NOMO-1 treated with dmso at 0.1 percent for 144 hours (cell line): ENCODE results near the gene RAD51B.
A peak's percentile ranks its signal among the peaks of the same experiment; 100 is the strongest.

Source experiments
- DNase-seq: peaks from one replicate; lab custom pipeline; 2025; ENCODE audit not compliant: unreplicated experiment; lab: John Stamatoyannopoulos, UW

RAD51B gene

GRCh38 chr14:68316078-68316868, 496.7 kb downstream of the RAD51B start:
- DNase-seq = no peak

GRCh38 chr14:68317239-68317638, 497.7 kb downstream of the RAD51B start:
- no peak for DNase-seq

- DNase-seq = no peak
Observed at GRCh38 chr14:68318828-68319227, 499.2 kb downstream of the RAD51B start.

- DNase-seq = no peak
Observed at GRCh38 chr14:68320495-68320894, 500.9 kb downstream of the RAD51B start.

- DNase-seq = no peak
Observed at GRCh38 chr14:68322940-68323620, 503.5 kb downstream of the RAD51B start.

- no peak for DNase-seq
Observed at GRCh38 chr14:68325267-68325807, 505.8 kb downstream of the RAD51B start.

GRCh38 chr14:68327231-68327630, 507.7 kb downstream of the RAD51B start:
- DNase-seq = no peak

GRCh38 chr14:68328509-68328908, 508.9 kb downstream of the RAD51B start:
- no peak for DNase-seq

GRCh38 chr14:68331426-68331825, 511.8 kb downstream of the RAD51B start:
- no peak for DNase-seq

GRCh38 chr14:68331991-68332390, 512.4 kb downstream of the RAD51B start:
- no peak for DNase-seq

GRCh38 chr14:68333262-68333661, 513.7 kb downstream of the RAD51B start:
- DNase-seq = peak; percentile 7

- no peak for DNase-seq
Observed at GRCh38 chr14:68335312-68335711, 515.7 kb downstream of the RAD51B start.

- DNase-seq = no peak
Observed at GRCh38 chr14:68336165-68336564, 516.6 kb downstream of the RAD51B start.

- no peak for DNase-seq
Observed at GRCh38 chr14:68337279-68337678, 517.7 kb downstream of the RAD51B start.

- DNase-seq = no peak
Observed at GRCh38 chr14:68340262-68340661, 520.7 kb downstream of the RAD51B start.

- DNase-seq = no peak
Observed at GRCh38 chr14:68341411-68342212, 522.0 kb downstream of the RAD51B start.

GRCh38 chr14:68342216-68342763, 522.7 kb downstream of the RAD51B start:
- no peak for DNase-seq

GRCh38 chr14:68343534-68344118, 524.0 kb downstream of the RAD51B start:
- no peak for DNase-seq

- DNase-seq = no peak
Observed at GRCh38 chr14:68345738-68346137, 526.2 kb downstream of the RAD51B start.

- DNase-seq = no peak
Observed at GRCh38 chr14:68346556-68347343, 527.2 kb downstream of the RAD51B start.
